ENCODE results near the gene CNIH3. TPM values are rescaled to one million over a fixed set of nuclear protein-coding genes. Genes with fewer than 3 reads are reported as not detected.

CNIH3 gene
- total and polyA plus RNA-seq, 8 donors: 0.45 to 18.7 (median 3.1) TPM; not detected in 1

GRCh38 chr1:224607188-224608148 is 8.6 kb upstream of the CNIH3 start:
- WGBS, 5 donors: 46 to 56% (median 48%) methylated on average over 5 of the region's 5 CpGs
- no peaks in the 10 kb centered on the region for H3K27me3 ChIP-seq
- peaks cover 0 to 18% (median 10%) of the 10 kb centered on the region in 4 donors for H3K9me3 ChIP-seq
- intact Hi-C loops (cut with DNase I; ENCODE audit: low total_unique reads): no loop called here
- DNase-seq: no peak
- no peak overlapping the region for H3K4me3 ChIP-seq
- no peak overlapping the region for H3K27ac ChIP-seq
- no peak for TF ChIP-seq CTCF (IDR thresholded peaks at IDR 0.05)
- no peaks in the 10 kb centered on the region for H3K4me1 ChIP-seq
- H3K36me3 ChIP-seq: no peaks in the 10 kb centered on the region

- Histone ChIP-seq H3K4me3 (no peak overlapping the region), H3K9me3 (peaks cover 0 to 18% (median 10%) of the 10 kb centered on the region in 4 donors), H3K4me1 (no peaks in the 10 kb centered on the region), H3K27ac (no peak overlapping the region), H3K27me3 (peaks cover 0 to 2% (median 0%) of the 10 kb centered on the region in 3 donors), H3K36me3 (no peaks in the 10 kb centered on the region)
- DNase-seq: no peak
- WGBS, 5 donors: 38 to 75% (median 54%) methylated on average over 1 of the region's 1 CpG
- intact Hi-C loops (cut with DNase I; ENCODE audit: low total_unique reads): no loop called here
- no peak for TF ChIP-seq POLR2A (IDR thresholded peaks at IDR 0.05)
- no peak for TF ChIP-seq CTCF (IDR thresholded peaks at IDR 0.05)
- TF ChIP-seq POLR2AphosphoS5 (IDR thresholded peaks at IDR 0.05): no peak
- TF ChIP-seq EP300 (IDR thresholded peaks at IDR 0.05): no peak
Measured at GRCh38 chr1:224609333-224609732, 6.8 kb upstream of the CNIH3 start.

GRCh38 chr1:224612246-224612645 is 3.9 kb upstream of the CNIH3 start:
- WGBS, 5 donors: 80 to 100% (median 94%) methylated on average over 1 of the region's 1 CpG

GRCh38 chr1:224613486-224613885 is 2.6 kb upstream of the CNIH3 start:
- WGBS, 5 donors: 90 to 94% (median 93%) methylated on average over 6 of the region's 6 CpGs
- no peak for TF ChIP-seq POLR2A (IDR thresholded peaks at IDR 0.05)
- TF ChIP-seq CTCF (IDR thresholded peaks at IDR 0.05): no peak
- TF ChIP-seq POLR2AphosphoS5 (IDR thresholded peaks at IDR 0.05): no peak
- TF ChIP-seq EP300 (IDR thresholded peaks at IDR 0.05): no peak
- H3K4me3 ChIP-seq: no peak overlapping the region
- no peaks in the 10 kb centered on the region for H3K36me3 ChIP-seq
- H3K27ac ChIP-seq: no peak overlapping the region
- peaks cover 20 to 31% (median 24%) of the 10 kb centered on the region in 4 donors for H3K4me1 ChIP-seq
- H3K9me3 ChIP-seq: no peaks in the 10 kb centered on the region
- intact Hi-C loops (cut with DNase I; ENCODE audit: low total_unique reads): no loop called here
- H3K27me3 ChIP-seq: peaks cover 8 to 43% (median 31%) of the 10 kb centered on the region in 3 donors
- no peak for DNase-seq

More at GRCh38 chr1:224612246-224612645, 3.9 kb upstream of the CNIH3 start:
- Histone ChIP-seq H3K36me3 (no peaks in the 10 kb centered on the region), H3K4me1 (peaks cover 17 to 20% (median 19%) of the 10 kb centered on the region in 4 donors), H3K9me3 (no peaks in the 10 kb centered on the region), H3K4me3 (no peak overlapping the region), H3K27me3 (peaks cover 5 to 31% (median 19%) of the 10 kb centered on the region in 3 donors), H3K27ac (no peak overlapping the region)
- DNase-seq: no peak
- intact Hi-C loops (cut with DNase I; ENCODE audit: low total_unique reads): no loop called here
- TF ChIP-seq CTCF (IDR thresholded peaks at IDR 0.05) (no peak), POLR2AphosphoS5 (IDR thresholded peaks at IDR 0.05) (no peak), EP300 (IDR thresholded peaks at IDR 0.05) (no peak), POLR2A (IDR thresholded peaks at IDR 0.05) (no peak)
